Osteoblast (primary cell): ENCODE measurements around the gene TENM4. TPM values are rescaled to one million over a fixed set of nuclear protein-coding genes. Genes with fewer than 3 reads are reported as not detected.

Experiments used
- DNase-seq: peaks from one replicate; pipeline ENCODE4 v3.0.0; 2011; ENCODE audit warnings: low spot score, mixed read lengths; ENCODE audit not compliant: insufficient read length; ENCODE audit errors: missing footprints
- H2AFZ ChIP-seq: 2 replicates; pipeline ENCODE4 v1.6.0; 2011; ENCODE audit warnings: mild to moderate bottlenecking, low read length
- H3K27ac ChIP-seq: 2 replicates; pipeline ENCODE4 v1.5.1; 2011; ENCODE audit warnings: mild to moderate bottlenecking, low read depth, low read length, moderate library complexity
- H3K27me3 ChIP-seq: 2 replicates; pipeline ENCODE4 v1.6.0; 2012; ENCODE audit warnings: mild to moderate bottlenecking, control low read depth, inconsistent platforms, low read length, moderate library complexity; ENCODE audit not compliant: insufficient read depth
- H3K36me3 ChIP-seq: 2 replicates; pipeline ENCODE4 v1.5.1; 2011; ENCODE audit warnings: mild to moderate bottlenecking, low read length, control low read depth, moderate library complexity; ENCODE audit not compliant: insufficient read depth
- H3K4me1 ChIP-seq: 2 replicates; pipeline ENCODE4 v1.5.1; 2011; ENCODE audit warnings: mild to moderate bottlenecking, low read length, control low read depth, moderate library complexity; ENCODE audit not compliant: insufficient read depth
- H3K4me2 ChIP-seq: 2 replicates; pipeline ENCODE4 v1.6.0; 2011; ENCODE audit warnings: mild to moderate bottlenecking, low read length; ENCODE audit not compliant: insufficient read depth
- H3K4me3 ChIP-seq: fragments of 200-600 bp; sonication (generic); 3 replicates; pipeline ENCODE4 v1.5.1; 2012; ENCODE audit warnings: mild to moderate bottlenecking, low read length, inconsistent platforms; ENCODE audit not compliant: insufficient read depth
- H3K79me2 ChIP-seq: 2 replicates; pipeline ENCODE4 v1.6.0; 2012; ENCODE audit warnings: mild to moderate bottlenecking, low read length, control low read depth, inconsistent platforms; ENCODE audit not compliant: insufficient read depth
- H3K9me3 ChIP-seq: 2 replicates; pipeline ENCODE4 v1.5.1; 2011; ENCODE audit warnings: low read depth, low read length, control low read depth
- H4K20me1 ChIP-seq: 2 replicates; pipeline ENCODE4 v1.6.0; 2012; ENCODE audit warnings: mild to moderate bottlenecking, low read length, control low read depth; ENCODE audit not compliant: insufficient read depth
- total RNA-seq: library from RNA; depleted of rRNA; stranded (reverse); fragments of >200 nt; gene quantifications from 2 replicates; pipeline ENCODE4 v1.2.3, GENCODE V29; 2012
- TF ChIP-seq, protein P1 (sequence below): IDR thresholded peaks from 2 replicates; pipeline ENCODE4 v1.5.1; 2011; ENCODE audit warnings: mild to moderate bottlenecking, low read depth, low read length, moderate library complexity; ENCODE audit errors: extremely low read depth

The TENM4 gene
- total RNA-seq, 1 donor, result 63.3 TPM

DNA sequence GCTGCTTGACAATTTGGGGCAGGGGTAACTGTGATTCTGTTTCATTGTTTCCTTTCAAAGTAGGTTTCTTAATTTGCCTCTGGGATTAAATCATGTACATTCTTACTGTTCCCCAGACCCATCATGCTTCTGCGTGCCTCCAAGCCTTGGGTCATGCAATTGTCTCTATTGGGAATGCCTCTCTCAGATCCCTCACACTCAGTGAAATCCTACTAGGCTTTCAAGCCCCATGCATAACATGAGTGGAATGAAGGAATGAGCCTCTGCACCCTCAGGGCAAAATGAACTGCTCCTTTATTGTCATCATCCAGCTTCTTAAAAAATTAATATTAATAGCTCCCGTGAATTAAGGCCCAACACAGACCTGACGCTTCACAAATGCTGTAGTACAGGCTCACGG, 381.7 kb downstream of the TENM4 start:
- H3K27me3 ChIP-seq, result no peaks in the 10 kb centered on the region
- DNase-seq, result no peak
- no peak overlapping the region for H3K27ac ChIP-seq
- H3K79me2 ChIP-seq, result no peaks in the 10 kb centered on the region
- no peak overlapping the region for H2AFZ ChIP-seq
- H3K4me1 ChIP-seq, result peaks cover 16% of the 10 kb centered on the region
- TF ChIP-seq, protein P1, sequence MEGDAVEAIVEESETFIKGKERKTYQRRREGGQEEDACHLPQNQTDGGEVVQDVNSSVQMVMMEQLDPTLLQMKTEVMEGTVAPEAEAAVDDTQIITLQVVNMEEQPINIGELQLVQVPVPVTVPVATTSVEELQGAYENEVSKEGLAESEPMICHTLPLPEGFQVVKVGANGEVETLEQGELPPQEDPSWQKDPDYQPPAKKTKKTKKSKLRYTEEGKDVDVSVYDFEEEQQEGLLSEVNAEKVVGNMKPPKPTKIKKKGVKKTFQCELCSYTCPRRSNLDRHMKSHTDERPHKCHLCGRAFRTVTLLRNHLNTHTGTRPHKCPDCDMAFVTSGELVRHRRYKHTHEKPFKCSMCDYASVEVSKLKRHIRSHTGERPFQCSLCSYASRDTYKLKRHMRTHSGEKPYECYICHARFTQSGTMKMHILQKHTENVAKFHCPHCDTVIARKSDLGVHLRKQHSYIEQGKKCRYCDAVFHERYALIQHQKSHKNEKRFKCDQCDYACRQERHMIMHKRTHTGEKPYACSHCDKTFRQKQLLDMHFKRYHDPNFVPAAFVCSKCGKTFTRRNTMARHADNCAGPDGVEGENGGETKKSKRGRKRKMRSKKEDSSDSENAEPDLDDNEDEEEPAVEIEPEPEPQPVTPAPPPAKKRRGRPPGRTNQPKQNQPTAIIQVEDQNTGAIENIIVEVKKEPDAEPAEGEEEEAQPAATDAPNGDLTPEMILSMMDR, result no peak
- H3K9me3 ChIP-seq, result no peaks in the 10 kb centered on the region
- H3K4me3 ChIP-seq, result no peak overlapping the region
- H3K4me2 ChIP-seq, result no peak overlapping the region
- H4K20me1 ChIP-seq, result no peaks in the 10 kb centered on the region
- H3K36me3 ChIP-seq, result no peaks in the 10 kb centered on the region

DNA sequence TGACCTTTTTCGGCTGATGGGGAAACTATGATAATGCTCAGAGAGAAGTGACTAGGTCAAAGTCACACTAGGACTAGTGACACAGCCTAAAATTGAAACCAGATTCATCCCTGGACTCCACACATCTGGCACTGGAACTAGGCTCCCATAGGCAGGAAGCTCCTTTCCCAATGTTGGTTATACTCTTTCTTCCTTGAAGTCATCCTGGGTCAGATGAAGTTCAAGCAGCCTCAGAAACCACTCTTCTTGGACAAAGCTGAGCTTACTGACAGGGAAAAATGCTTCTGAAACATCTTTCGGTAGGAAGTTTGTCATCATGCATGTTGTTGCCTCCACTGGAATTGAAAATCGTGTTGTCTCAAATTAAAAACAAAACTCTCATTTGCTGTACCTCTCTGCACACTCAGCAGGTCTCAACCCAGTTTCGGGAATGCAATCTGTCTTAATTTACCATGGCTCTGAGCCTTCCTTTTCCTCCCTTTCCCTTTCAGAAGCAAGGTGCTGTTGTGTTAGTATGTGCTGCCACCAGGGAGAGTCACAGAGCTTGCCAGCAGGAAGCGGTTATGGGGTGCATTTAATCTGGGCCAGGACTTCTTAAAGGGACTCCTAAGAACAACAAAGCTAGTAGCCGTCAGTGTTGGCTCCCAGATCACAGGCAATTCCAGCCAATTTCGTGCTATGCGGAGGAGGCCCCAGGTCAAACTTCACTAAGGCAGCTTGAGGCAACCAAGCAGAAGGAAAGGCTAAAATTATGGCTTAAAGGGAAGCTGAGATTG, 384.8 kb downstream of the TENM4 start:
- H3K27me3 ChIP-seq, result no peaks in the 10 kb centered on the region
- TF ChIP-seq, protein P1, result no peak
- peak overlapping the region; percentile 36 for H3K27ac ChIP-seq
- H3K79me2 ChIP-seq, result no peaks in the 10 kb centered on the region
- H3K4me2 ChIP-seq, result peak overlapping the region; percentile 54
- no peaks in the 10 kb centered on the region for H3K9me3 ChIP-seq
- no peaks in the 10 kb centered on the region for H4K20me1 ChIP-seq
- DNase-seq, result no peak
- no peaks in the 10 kb centered on the region for H3K36me3 ChIP-seq
- H3K4me3 ChIP-seq, result peak overlapping the region; percentile 4
- peaks cover 16% of the 10 kb centered on the region for H3K4me1 ChIP-seq
- no peak overlapping the region for H2AFZ ChIP-seq

DNA sequence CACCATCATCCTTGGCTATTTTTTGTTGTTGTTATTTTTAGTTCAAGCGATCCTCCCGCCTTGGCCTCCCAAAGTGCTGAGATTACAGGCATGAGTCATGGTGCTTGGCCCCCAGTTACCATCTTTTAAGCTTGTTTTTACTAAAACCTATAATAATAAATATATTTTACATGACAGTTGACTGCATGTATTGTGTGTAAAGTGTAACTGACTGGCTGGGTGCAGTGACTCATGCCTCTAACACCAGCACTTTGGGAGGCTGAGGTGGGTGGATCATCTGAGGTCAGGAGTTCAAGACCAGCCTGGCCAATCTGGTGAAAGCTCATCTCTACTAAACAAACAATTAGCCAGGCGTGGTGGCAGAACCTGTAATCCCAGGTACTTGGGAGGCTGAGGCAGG, 386.2 kb downstream of the TENM4 start:
- H3K79me2 ChIP-seq, result no peaks in the 10 kb centered on the region
- no peaks in the 10 kb centered on the region for H3K9me3 ChIP-seq
- peaks cover 16% of the 10 kb centered on the region for H3K4me1 ChIP-seq
- H3K27me3 ChIP-seq, result no peaks in the 10 kb centered on the region
- H3K4me2 ChIP-seq, result no peak overlapping the region
- TF ChIP-seq, protein P1, result no peak
- no peaks in the 10 kb centered on the region for H4K20me1 ChIP-seq
- H3K27ac ChIP-seq, result no peak overlapping the region
- H2AFZ ChIP-seq, result no peak overlapping the region
- DNase-seq, result no peak
- H3K4me3 ChIP-seq, result no peak overlapping the region
- no peaks in the 10 kb centered on the region for H3K36me3 ChIP-seq

DNA sequence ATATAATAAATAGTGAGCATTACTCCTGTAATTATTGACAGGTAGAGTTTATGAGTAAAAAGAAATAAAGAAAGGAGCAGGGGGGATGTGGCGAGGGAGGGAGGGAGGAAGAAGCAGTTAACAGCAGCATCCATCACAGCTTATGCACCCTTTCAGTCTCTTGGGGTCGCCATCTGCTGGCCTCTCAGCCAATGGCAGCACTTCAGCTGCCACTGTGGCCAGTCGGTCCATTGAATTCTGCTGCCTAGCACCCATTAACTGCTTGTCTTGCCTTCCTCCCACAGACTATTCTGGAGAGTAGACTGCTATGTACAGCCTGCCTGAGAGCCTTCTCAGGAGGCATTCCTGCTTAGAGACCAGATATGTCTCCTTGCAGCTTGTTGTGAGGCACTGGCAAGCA, 388.3 kb downstream of the TENM4 start:
- H2AFZ ChIP-seq, result no peak overlapping the region
- H3K4me1 ChIP-seq, result peaks cover 16% of the 10 kb centered on the region
- H3K27ac ChIP-seq, result no peak overlapping the region
- no peaks in the 10 kb centered on the region for H3K9me3 ChIP-seq
- no peaks in the 10 kb centered on the region for H3K27me3 ChIP-seq
- H3K36me3 ChIP-seq, result no peaks in the 10 kb centered on the region
- no peaks in the 10 kb centered on the region for H4K20me1 ChIP-seq
- H3K4me3 ChIP-seq, result no peak overlapping the region
- no peaks in the 10 kb centered on the region for H3K79me2 ChIP-seq
- H3K4me2 ChIP-seq, result no peak overlapping the region
- no peak for DNase-seq
- TF ChIP-seq, protein P1, result peak; percentile 20
